Activated T-cell treated with anti-CD3 and anti-CD28 coated beads for 4 hours (primary cell): Measurements from ENCODE around the gene GUK1.
A peak's percentile ranks its signal among the peaks of the same experiment; 100 is the strongest.
"Not testable (repeated sequence)": the region's sequence is repeated elsewhere in the genome, so short reads cannot be mapped to it uniquely, and the experiment has no call there.

Source experiments
- DNase-seq: peaks from one replicate; pipeline ENCODE4 v3.0.0-alpha.2; 2020

The GUK1 gene

GRCh38 chr1:228163776-228164519, 23.9 kb downstream of the GUK1 start:
- DNase-seq, result no peak

DNA sequence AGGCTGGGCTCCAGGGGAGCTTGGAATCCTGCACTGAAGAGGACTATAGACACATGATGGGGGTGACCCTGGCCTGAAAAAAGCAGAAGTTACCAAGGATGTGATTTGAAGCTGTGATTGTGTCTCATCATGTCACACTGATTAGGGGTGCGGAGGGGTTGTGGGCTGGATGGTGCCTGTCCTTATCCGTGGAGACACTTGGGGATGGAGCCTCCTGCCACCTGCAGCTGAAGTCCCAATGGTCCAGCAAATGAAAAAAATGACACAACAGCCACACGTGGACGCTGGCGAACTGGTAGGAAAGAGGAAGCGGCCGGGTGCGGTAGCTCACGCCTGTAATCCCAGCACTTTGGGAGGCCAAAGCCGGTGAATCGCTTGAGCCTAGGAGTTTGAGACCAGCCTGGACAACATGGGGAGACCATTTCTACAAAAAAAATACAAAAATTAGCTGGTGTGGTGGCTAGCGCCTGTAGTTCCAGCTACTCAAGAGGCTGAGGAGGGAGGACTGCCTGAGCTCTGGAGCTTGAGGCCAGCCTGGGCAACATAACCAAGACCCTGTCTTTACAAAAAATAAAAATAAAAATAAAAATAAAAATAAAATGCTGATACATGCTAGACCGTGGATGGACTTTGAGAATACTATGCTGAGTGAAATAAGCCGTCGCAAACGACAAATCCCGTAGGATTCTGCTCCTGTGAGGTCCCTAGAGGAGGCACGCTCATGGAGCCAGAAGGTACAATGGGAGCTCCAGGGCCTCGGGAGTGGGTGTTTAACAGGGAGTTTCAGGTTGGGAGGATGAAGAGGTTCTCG, 24.7 kb downstream of the GUK1 start:
- DNase-seq, result no peak

- peak; percentile 99 for DNase-seq
Measured at GRCh38 chr1:228165372-228166169, 25.5 kb downstream of the GUK1 start, which contains the start of gene IBA57. TSS of gene IBA57 (plus strand) at chr1:228165804. CDS start at chr1:228165817, 13 bp downstream.

DNA sequence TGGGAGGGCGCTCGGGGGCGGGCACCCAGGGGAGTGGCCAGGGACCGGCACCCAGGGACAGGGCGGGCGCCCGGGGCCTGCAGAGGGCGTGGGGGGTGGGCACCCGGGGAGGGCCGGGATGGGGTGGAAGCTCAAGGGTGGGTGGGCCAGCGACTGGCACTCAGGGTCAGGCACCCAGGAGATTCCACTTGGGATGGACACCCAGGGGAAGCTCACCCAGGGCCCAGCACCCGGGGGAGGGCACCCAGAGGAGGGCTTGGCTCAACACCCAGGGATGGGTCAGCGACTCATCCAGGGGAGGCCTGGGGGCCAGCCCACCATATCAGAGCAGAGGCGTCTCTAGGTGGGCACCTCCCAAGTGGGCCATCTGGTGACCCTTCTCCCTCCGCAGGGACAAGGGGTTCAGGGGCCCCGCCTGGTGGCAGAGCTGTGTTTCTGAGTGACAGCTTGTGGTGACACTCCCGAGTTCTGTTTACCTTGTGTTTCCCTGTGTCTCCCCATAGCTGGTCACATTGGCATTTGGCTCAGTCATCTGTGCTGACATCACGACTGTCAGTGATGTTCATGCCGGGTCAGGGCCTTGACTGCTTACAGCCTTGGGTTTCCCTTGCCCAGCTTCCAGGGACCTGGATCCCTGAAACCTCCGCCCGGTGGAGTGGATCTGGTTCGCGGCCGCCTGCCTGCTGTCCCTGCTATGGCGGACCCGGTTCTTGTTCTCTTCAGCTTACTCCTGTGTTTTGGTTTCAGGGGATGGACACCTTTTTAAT, 26.3 kb downstream of the GUK1 start:
- peak; percentile 29 for DNase-seq

- no peak for DNase-seq
Measured at GRCh38 chr1:228168563-228169270, 28.6 kb downstream of the GUK1 start.

- DNase-seq, result no peak
Measured at GRCh38 chr1:228169345-228169744, 29.3 kb downstream of the GUK1 start.

- DNase-seq, result no peak
Measured at GRCh38 chr1:228170666-228171065, 30.6 kb downstream of the GUK1 start.

GRCh38 chr1:228171221-228171891, 31.3 kb downstream of the GUK1 start:
- no peak for DNase-seq

DNA sequence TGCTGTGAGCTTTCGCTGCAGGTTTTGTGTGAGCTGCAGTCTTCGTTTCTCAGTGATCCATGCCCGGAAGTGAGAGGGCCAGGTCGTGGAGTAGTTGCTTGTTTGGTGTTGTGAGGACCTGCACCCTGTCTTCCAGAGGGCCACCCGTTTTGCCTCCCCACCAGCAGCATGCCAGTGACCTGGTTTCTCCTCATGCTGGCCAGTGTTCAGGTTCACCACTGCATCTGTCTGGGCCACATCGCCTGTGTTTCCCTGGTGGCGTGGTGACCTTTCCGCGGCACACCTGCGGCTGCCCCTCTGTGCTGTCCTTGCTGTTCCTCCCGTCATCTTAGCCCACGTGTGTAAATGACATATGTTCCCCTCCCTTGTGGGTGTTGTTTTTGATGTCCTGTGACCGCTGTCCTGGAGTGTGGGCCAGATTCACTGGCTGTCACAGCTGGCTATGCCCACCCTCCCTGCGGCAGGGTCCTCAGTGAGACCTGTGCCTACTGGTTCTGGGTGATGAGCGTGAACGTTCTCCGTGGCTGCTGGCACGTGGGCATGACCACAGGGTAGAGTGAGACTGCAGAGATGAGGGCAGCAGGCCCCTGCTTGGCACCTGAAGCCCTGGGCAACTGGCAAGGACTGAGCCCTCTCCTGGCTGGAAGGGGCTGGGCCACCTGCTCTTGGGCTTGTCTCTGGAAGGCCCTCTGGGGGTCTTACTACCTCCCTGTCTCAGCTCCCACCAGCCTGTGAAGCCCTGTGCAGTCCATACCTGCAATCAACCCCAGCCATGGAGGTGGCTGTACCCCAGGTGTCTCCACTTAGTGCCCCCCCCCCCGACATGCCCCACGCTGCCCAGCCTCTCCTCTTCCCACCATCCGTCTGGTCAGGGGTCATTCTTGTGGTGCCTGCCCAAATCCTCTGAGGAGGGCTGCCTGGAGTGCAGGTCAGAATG, 32.8 kb downstream of the GUK1 start:
- DNase-seq, result no peak

GRCh38 chr1:228173528-228174481, 33.7 kb downstream of the GUK1 start:
- DNase-seq, result not testable (repeated sequence)

- DNase-seq, result no peak
Measured at GRCh38 chr1:228174482-228175315, 34.6 kb downstream of the GUK1 start.

GRCh38 chr1:228175316-228176023, 35.4 kb downstream of the GUK1 start:
- DNase-seq, result no peak

DNA sequence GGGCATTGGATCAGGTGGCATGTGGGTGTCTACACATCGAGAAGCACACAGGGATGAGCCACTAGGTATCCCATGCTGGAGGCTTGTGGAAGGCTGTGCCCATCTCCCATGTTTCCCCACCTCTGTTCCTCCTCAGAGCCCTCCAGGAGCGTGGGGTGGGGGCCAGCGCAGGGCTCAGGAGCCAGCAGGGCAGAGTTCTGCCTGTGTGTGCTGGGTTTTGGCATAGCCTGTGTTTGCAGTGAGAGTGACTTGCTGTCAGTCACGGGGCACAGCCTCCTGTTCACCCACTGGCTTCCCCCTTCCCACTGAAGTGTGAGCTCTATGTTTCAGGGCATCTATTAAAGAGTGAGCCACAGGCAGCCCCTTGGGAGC, 35.9 kb downstream of the GUK1 start:
- no peak for DNase-seq

DNA sequence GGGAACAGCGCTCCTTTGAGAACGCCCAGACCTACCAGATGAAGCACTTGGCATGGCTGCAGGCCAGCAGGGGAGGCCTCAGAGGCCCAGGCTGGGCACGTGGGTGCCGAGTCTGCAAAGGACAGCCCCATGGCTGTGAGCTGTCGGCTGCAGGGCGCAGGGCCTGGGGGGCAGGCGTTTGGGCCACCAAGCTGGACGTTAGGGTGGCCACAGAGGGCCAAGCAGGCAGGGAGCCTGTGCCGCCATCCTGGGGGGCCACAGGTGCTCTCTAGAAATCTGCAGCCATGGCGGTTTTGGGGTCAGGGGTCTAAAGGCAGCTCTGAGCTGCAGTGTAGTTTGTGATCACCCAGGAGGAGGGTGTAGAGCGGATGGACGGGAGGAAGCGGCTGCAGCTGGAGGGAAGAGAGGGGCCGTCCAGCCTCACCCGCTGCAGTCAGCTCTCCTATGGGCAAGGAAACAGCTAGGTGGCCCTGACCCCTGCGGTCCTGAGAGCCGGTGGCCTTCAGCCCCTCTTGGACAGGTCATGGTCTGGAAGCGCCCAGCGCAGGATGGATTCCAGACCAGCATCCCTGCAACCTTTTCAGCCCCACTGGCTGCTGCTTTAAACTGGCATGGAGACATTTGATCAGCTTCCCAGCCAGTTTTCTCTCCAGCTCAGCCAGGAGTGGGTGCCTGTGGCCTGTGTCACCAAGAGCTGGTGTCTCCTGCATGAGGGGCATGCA, 36.5 kb downstream of the GUK1 start:
- DNase-seq, result no peak

DNA sequence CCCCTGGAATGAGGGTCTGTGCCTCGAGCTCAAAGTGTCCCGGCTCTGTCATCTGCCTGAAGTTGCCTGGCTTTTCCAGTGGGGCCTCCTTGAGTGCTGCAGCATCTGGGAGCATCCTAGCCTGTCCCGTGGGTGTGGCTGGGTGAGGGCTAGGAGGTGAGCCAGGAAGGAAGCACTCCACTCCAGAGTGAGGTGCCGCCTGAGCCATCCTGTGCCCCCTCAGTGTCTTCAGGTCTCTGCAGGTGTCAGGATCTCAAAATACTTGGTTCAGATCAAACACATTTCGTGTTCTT, 37.0 kb downstream of the GUK1 start:
- DNase-seq, result no peak
